GM12872 (cell line): ENCODE results near the gene MBOAT1.

ENCODE experiments used
- CTCF ChIP-seq: IDR thresholded peaks from 3 replicates; pipeline ENCODE4 v1.5.1; 2011; ENCODE audit warnings: low read depth, mild to moderate bottlenecking, low read length, moderate library complexity; ENCODE audit not compliant: insufficient read depth

The MBOAT1 gene

GRCh38 chr6:20162515-20162914 lies 49.8 kb downstream of the MBOAT1 start:
- TF ChIP-seq CTCF, result no peak

- TF ChIP-seq CTCF, result no peak
These were observed 51.6 kb downstream of the MBOAT1 start for GRCh38 chr6:20160541-20161283.

GRCh38 chr6:20159781-20160540 lies 52.3 kb downstream of the MBOAT1 start:
- TF ChIP-seq CTCF, result no peak

- no peak for TF ChIP-seq CTCF
These were observed 53.2 kb downstream of the MBOAT1 start for GRCh38 chr6:20159098-20159497.

- TF ChIP-seq CTCF, result no peak
These were observed 53.6 kb downstream of the MBOAT1 start for GRCh38 chr6:20158676-20159075.

GRCh38 chr6:20156824-20157223 lies 55.4 kb downstream of the MBOAT1 start:
- TF ChIP-seq CTCF, result no peak

GRCh38 chr6:20154753-20155152 lies 57.5 kb downstream of the MBOAT1 start:
- TF ChIP-seq CTCF, result no peak
